Measurements from ENCODE around the gene RFX7. TPM values are rescaled to one million over a fixed set of nuclear protein-coding genes. Genes with fewer than 3 reads are reported as not detected.

The RFX7 gene
- polyA plus RNA-seq, 1 experiment = 9.1 TPM

- CTCF ChIA-PET = no interaction called here
- Histone ChIP-seq H3K4me3 (ENCODE audit: low read depth, low read length) (no peak overlapping the region), H3K27ac (ENCODE audit: low read depth, low read length) (no peak overlapping the region), H3K27me3 (ENCODE audit: control insufficient read depth, insufficient read depth, low read length) (no peaks in the 10 kb centered on the region), H3K9me3 (ENCODE audit: control insufficient read depth, insufficient read depth, low read length) (peaks cover 4% of the 10 kb centered on the region; the same call in 1 of the 2 replicates)
- DNase-seq (ENCODE audit: low read depth, low spot score) = no peak
- TF ChIP-seq CTCF (IDR thresholded peaks at IDR 0.05; ENCODE audit: low read depth, low read length) = no peak
- POLR2A ChIA-PET = interaction anchor here (0.7 kb wide), 1 partner anchor 96 kb away, joined by 3 read pairs; no protein-coding TSS in a partner anchor
Measured at GRCh38 chr15:56148064-56148463, 95.6 kb downstream of the RFX7 start.

GRCh38 chr15:56146756-56147155 is 96.9 kb downstream of the RFX7 start:
- no peak overlapping the region for H3K27ac ChIP-seq (ENCODE audit: low read depth, low read length)
- no peak for DNase-seq (ENCODE audit: low read depth, low spot score)
- TF ChIP-seq CTCF (IDR thresholded peaks at IDR 0.05; ENCODE audit: low read depth, low read length) = no peak
- ChIA-PET CTCF (interaction anchor here (1.8 kb wide), 1 partner anchor 99 kb away, joined by 10 read pairs; no protein-coding TSS in a partner anchor), POLR2A (no interaction called here)
- no peaks in the 10 kb centered on the region for H3K27me3 ChIP-seq (ENCODE audit: control insufficient read depth, insufficient read depth, low read length)
- H3K4me3 ChIP-seq (ENCODE audit: low read depth, low read length) = no peak overlapping the region
- peaks cover 4% of the 10 kb centered on the region; the same call in 1 of the 2 replicates for H3K9me3 ChIP-seq (ENCODE audit: control insufficient read depth, insufficient read depth, low read length)

- no peaks in the 10 kb centered on the region for H3K27me3 ChIP-seq (ENCODE audit: control insufficient read depth, insufficient read depth, low read length)
- ChIA-PET CTCF (no interaction called here), POLR2A (no interaction called here)
- TF ChIP-seq CTCF (IDR thresholded peaks at IDR 0.05; ENCODE audit: low read depth, low read length) = no peak
- H3K9me3 ChIP-seq (ENCODE audit: control insufficient read depth, insufficient read depth, low read length) = peaks cover 4% of the 10 kb centered on the region; the same call in 1 of the 2 replicates
- no peak for DNase-seq (ENCODE audit: low read depth, low spot score)
- no peak overlapping the region for H3K27ac ChIP-seq (ENCODE audit: low read depth, low read length)
- H3K4me3 ChIP-seq (ENCODE audit: low read depth, low read length) = no peak overlapping the region
Measured at GRCh38 chr15:56128081-56128480, 115.6 kb downstream of the RFX7 start.

GRCh38 chr15:56126409-56126808 is 117.3 kb downstream of the RFX7 start:
- H3K27ac ChIP-seq (ENCODE audit: low read depth, low read length) = no peak overlapping the region
- TF ChIP-seq CTCF (IDR thresholded peaks at IDR 0.05; ENCODE audit: low read depth, low read length) = no peak
- ChIA-PET POLR2A (interaction anchor here (0.6 kb wide), 1 partner anchor 52 kb away, joined by 3 read pairs; no protein-coding TSS in a partner anchor), CTCF (no interaction called here)
- no peak for DNase-seq (ENCODE audit: low read depth, low spot score)
- H3K27me3 ChIP-seq (ENCODE audit: control insufficient read depth, insufficient read depth, low read length) = no peaks in the 10 kb centered on the region
- peaks cover 4% of the 10 kb centered on the region; the same call in 1 of the 2 replicates for H3K9me3 ChIP-seq (ENCODE audit: control insufficient read depth, insufficient read depth, low read length)
- no peak overlapping the region for H3K4me3 ChIP-seq (ENCODE audit: low read depth, low read length)

- CTCF ChIA-PET = no interaction called here
- Histone ChIP-seq H3K27me3 (ENCODE audit: control insufficient read depth, insufficient read depth, low read length) (no peaks in the 10 kb centered on the region), H3K4me3 (ENCODE audit: low read depth, low read length) (no peak overlapping the region), H3K9me3 (ENCODE audit: control insufficient read depth, insufficient read depth, low read length) (peaks cover 7% of the 10 kb centered on the region; the same call in 1 of the 2 replicates), H3K27ac (ENCODE audit: low read depth, low read length) (no peak overlapping the region)
- DNase-seq (ENCODE audit: low read depth, low spot score) = no peak
- TF ChIP-seq CTCF (IDR thresholded peaks at IDR 0.05; ENCODE audit: low read depth, low read length) = no peak
- POLR2A ChIA-PET = no interaction called here
Measured at GRCh38 chr15:56124391-56124790, 119.3 kb downstream of the RFX7 start.
